Stimulated activated effector memory CD8-positive, alpha-beta T cell treated with anti-CD3 and anti-CD28 coated beads, Interleukin-12 subunit alpha, Interleukin-12 subunit beta, amount 100 ng/mL, for 72 hours (primary cell): ENCODE measurements around the gene FGF11.
A peak's percentile ranks its signal among the peaks of the same experiment; 100 is the strongest.
"Not testable (repeated sequence)": the region's sequence is repeated elsewhere in the genome, so short reads cannot be mapped to it uniquely, and the experiment has no call there.

Experiments
- ATAC-seq: fragments of 150-1000 bp; cut with Tn5 transposase; 2 replicates; pipeline ENCODE4 v1.10.0; 2021
- DNase-seq, 2 donors: peaks; one replicate each; pipeline ENCODE4 v3.0.0; 2021 to 2022; ENCODE audit warnings: low spot score in 2 of 2
- H3K27ac Mint-ChIP-seq: one replicate; pipeline ENCODE4 v1.8.0; 2022; ENCODE audit warnings: mild to moderate bottlenecking, mixed read lengths
- H3K36me3 Mint-ChIP-seq: one replicate; pipeline ENCODE4 v1.8.0; 2022; ENCODE audit warnings: mild to moderate bottlenecking, mixed read lengths
- H3K4me1 Mint-ChIP-seq: one replicate; pipeline ENCODE4 v1.8.0; 2022; ENCODE audit warnings: mixed read lengths
- H3K4me3 Mint-ChIP-seq: one replicate; pipeline ENCODE4 v1.8.0; 2022; ENCODE audit warnings: mild to moderate bottlenecking, mixed read lengths
- H3K9me3 Mint-ChIP-seq: one replicate; pipeline ENCODE4 v1.8.0; 2022; ENCODE audit warnings: mixed read lengths

FGF11 gene

GRCh38 chr17:7475764-7476422, 36.6 kb downstream of the FGF11 start:
- Mint-ChIP-seq H3K9me3 (no peaks in the 10 kb centered on the region), H3K36me3 (peaks cover 44% of the 10 kb centered on the region), H3K4me3 (peak overlapping the region; percentile 100), H3K27ac (peak overlapping the region; percentile 90), H3K4me1 (peaks cover 48% of the 10 kb centered on the region)
- DNase-seq: no peak
- ATAC-seq: no peak

DNA sequence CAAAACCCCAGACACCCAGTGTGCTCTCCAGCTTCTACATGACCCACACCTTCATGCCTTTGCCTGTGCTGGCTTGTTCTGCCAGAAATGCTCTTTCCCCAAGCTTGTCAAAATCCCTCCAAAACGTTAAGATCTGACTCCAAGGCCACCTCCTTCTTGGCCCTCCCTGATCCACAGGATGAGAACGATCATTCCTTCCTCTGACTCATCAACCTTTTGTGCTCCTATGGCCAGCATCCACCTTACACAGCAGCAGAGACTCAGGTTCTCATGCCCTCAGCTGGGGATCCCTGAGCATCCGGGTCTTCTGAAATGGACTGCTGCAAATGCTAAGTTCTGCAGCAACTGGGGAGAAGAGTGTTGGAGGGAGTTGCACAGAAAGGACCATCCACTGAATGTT, 37.2 kb downstream of the FGF11 start:
- Mint-ChIP-seq H3K4me1 (peaks cover 51% of the 10 kb centered on the region), H3K36me3 (peaks cover 45% of the 10 kb centered on the region), H3K9me3 (no peaks in the 10 kb centered on the region), H3K4me3 (peak overlapping the region; percentile 100), H3K27ac (peak overlapping the region; percentile 90)
- ATAC-seq (no peak), DNase-seq (no peak)

GRCh38 chr17:7476951-7477350, 37.6 kb downstream of the FGF11 start:
- Mint-ChIP-seq H3K27ac (peak overlapping the region; percentile 90), H3K4me3 (peak overlapping the region; percentile 100), H3K9me3 (no peaks in the 10 kb centered on the region), H3K4me1 (peaks cover 51% of the 10 kb centered on the region), H3K36me3 (peaks cover 50% of the 10 kb centered on the region)
- DNase-seq (no peak), ATAC-seq (no peak)

DNA sequence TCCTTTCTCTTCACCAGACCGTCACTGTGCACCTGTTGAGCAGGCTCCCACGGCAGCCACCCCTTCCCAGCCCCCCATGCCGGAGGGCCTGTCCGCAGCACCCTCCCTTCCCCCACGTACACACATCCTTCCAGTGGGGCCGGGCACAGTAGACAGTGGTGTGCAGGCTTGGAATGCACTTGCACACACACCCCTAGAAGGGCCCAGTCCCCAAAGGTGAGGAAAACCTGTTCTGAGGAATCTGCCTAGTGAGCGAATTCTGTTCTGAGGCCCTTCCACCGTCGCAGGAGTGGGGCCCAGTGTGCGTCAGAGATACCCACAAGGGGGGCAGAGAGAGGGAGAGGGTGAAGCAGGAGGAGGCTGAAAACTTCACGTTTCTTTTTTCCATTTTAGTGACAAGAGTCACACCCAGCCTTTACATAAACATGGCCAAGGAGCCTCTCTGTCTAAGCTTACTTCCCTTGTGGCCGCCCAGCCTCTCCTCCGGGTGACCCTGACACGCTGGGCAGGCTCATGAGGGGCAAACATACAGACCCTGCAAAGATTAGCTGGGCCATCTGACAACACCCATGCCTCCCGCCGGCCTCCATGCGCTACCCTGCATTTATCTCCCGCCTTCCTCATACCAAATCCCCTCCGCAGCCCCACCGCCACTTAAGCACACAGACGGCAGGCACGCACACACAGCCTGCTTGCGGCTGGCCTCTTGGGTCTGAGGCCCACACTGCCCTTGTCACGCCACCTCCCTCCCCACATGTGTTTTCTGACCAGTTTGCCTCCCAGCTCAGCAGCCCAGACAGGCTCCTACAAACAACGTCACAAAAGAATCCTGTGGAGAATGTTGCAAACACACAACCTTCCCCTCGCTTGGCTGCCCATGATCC, 38.3 kb downstream of the FGF11 start:
- Mint-ChIP-seq H3K36me3 (peaks cover 50% of the 10 kb centered on the region), H3K4me1 (peaks cover 56% of the 10 kb centered on the region), H3K27ac (peak overlapping the region; percentile 90), H3K4me3 (peak overlapping the region; percentile 100), H3K9me3 (no peaks in the 10 kb centered on the region)
- ATAC-seq (no peak), DNase-seq (no peak)

GRCh38 chr17:7478276-7479212, 39.2 kb downstream of the FGF11 start:
- H3K9me3 Mint-ChIP-seq: no peaks in the 10 kb centered on the region
- H3K4me3 Mint-ChIP-seq: peak overlapping the region; percentile 100
- H3K4me1 Mint-ChIP-seq: peaks cover 65% of the 10 kb centered on the region
- ATAC-seq (peak; percentile 65), DNase-seq (peak in 1 of 2 donors; percentile 71)
- peak overlapping the region; percentile 90 for H3K27ac Mint-ChIP-seq
- peaks cover 58% of the 10 kb centered on the region for H3K36me3 Mint-ChIP-seq

- peak; percentile 41 to 75 for DNase-seq
- peak within 1 kb of the TSS; percentile 100 for H3K4me3 Mint-ChIP-seq
- peaks cover 69% of the 10 kb centered on the region for H3K4me1 Mint-ChIP-seq
- H3K36me3 Mint-ChIP-seq: peaks cover 59% of the 10 kb centered on the region
- no peaks in the 10 kb centered on the region for H3K9me3 Mint-ChIP-seq
- peak; percentile 19 for ATAC-seq
- H3K27ac Mint-ChIP-seq: peak within 1 kb of the TSS; percentile 100
Measured at GRCh38 chr17:7479213-7480088, 40.1 kb downstream of the FGF11 start, which contains the start of gene ZBTB4. Gene ZBTB4, minus strand, starts transcription at chr17:7479631. Its CDS starts 12,830 bp downstream, at chr17:7466801.

DNA sequence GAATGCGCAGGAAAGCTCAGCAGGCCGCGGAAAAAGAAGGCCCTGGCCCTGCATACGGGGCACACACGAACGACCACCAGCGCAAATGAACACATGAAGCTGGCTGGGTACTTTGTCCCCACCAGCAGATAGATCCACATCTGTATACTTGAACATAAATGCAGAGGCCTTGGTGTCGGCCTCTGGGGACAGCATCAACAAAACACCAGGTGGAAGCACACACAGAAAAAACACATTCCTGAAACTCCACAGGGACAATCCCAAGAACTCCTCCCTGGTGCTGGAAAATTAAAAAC, 40.7 kb downstream of the FGF11 start:
- H3K4me1 Mint-ChIP-seq: peaks cover 75% of the 10 kb centered on the region
- peaks cover 59% of the 10 kb centered on the region for H3K36me3 Mint-ChIP-seq

GRCh38 chr17:7481275-7481674, 42.0 kb downstream of the FGF11 start, which contains the start of gene SLC35G6:
Gene SLC35G6, plus strand, starts transcription at chr17:7481446. Its CDS starts 71 bp downstream, at chr17:7481517.
- H3K4me3 Mint-ChIP-seq: peak within 1 kb of the TSS; percentile 100
- peaks cover 59% of the 10 kb centered on the region for H3K36me3 Mint-ChIP-seq
- H3K4me1 Mint-ChIP-seq: peaks cover 78% of the 10 kb centered on the region
- not testable (repeated sequence) for ATAC-seq, DNase-seq, H3K9me3 Mint-ChIP-seq
- H3K27ac Mint-ChIP-seq: peak within 1 kb of the TSS; percentile 100

More for the DNA sequence above, 40.7 kb downstream of the FGF11 start:
- ATAC-seq (no peak), DNase-seq (no peak)
- H3K9me3 Mint-ChIP-seq: no peaks in the 10 kb centered on the region
- peak overlapping the region; percentile 100 for H3K4me3 Mint-ChIP-seq
- peak overlapping the region; percentile 100 for H3K27ac Mint-ChIP-seq

- Mint-ChIP-seq H3K27ac (peak overlapping the region; percentile 100), H3K4me3 (peak overlapping the region; percentile 100), H3K4me1 (peaks cover 76% of the 10 kb centered on the region), H3K36me3 (peaks cover 65% of the 10 kb centered on the region)
- H3K9me3 Mint-ChIP-seq, DNase-seq, ATAC-seq: not testable (repeated sequence)
Measured at GRCh38 chr17:7481842-7482741, 42.8 kb downstream of the FGF11 start.

GRCh38 chr17:7482742-7483088, 43.4 kb downstream of the FGF11 start:
- peak overlapping the region; percentile 100 for H3K4me3 Mint-ChIP-seq
- peaks cover 71% of the 10 kb centered on the region for H3K36me3 Mint-ChIP-seq
- not testable (repeated sequence) for ATAC-seq, DNase-seq, H3K9me3 Mint-ChIP-seq
- H3K27ac Mint-ChIP-seq: peak overlapping the region; percentile 100
- peaks cover 76% of the 10 kb centered on the region for H3K4me1 Mint-ChIP-seq

GRCh38 chr17:7483255-7484066, 44.1 kb downstream of the FGF11 start:
- Mint-ChIP-seq H3K4me3 (peak overlapping the region; percentile 100), H3K4me1 (peaks cover 73% of the 10 kb centered on the region), H3K9me3 (no peaks in the 10 kb centered on the region), H3K27ac (peak overlapping the region; percentile 100), H3K36me3 (peaks cover 73% of the 10 kb centered on the region)
- DNase-seq: peak; percentile 81 to 98
- peak; percentile 73 for ATAC-seq

DNA sequence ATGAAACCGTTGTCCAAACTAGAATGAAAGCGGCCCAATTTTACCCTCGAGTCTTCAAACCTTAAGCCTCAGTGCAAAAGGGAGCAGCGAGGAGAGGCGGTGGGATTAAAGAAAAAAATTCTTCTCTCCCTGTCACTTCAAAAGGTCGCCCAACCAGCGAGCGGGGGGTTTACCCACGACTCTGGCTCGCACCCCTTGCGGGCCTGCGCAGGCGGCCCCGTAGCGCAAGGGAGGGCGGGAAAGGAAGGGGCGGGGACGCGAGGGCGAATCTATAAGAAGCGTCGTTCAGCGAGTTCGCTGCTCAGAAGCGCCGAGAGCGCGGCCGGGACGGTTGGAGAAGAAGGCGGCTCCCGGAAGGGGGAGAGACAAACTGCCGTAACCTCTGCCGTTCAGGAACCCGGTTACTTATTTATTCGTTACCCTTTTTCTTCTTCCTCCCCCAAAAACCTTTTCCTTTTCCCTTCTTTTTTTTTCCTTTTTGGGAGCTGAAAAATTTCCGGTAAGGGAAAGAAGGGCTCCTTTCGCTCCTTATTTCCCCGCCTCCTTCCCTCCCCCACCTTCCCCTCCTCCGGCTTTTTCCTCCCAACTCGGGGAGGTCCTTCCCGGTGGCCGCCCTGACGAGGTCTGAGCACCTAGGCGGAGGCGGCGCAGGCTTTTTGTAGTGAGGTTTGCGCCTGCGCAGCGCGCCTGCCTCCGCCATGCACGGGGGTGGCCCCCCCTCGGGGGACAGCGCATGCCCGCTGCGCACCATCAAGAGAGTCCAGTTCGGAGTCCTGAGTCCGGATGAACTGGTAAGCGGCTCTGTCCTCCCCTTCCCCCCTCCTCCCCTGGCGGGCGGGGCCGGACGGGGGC, 45.0 kb downstream of the FGF11 start, which contains the start of gene POLR2A:
Gene POLR2A (plus strand): TSS at position 300 of the 852 bp plus-strand sequence.
- H3K36me3 Mint-ChIP-seq: peaks cover 76% of the 10 kb centered on the region
- DNase-seq (peak; percentile 99), ATAC-seq (peak; percentile 80)
- H3K4me1 Mint-ChIP-seq: peaks cover 78% of the 10 kb centered on the region
- peak within 1 kb of the TSS; percentile 100 for H3K27ac Mint-ChIP-seq
- H3K4me3 Mint-ChIP-seq: peak within 1 kb of the TSS; percentile 100
- no peaks in the 10 kb centered on the region for H3K9me3 Mint-ChIP-seq
